Measurements from ENCODE around the gene LGALS3. TPM values are rescaled to one million over a fixed set of nuclear protein-coding genes. Genes with fewer than 3 reads are reported as not detected.

The LGALS3 gene
- total RNA-seq, 3 donors from 2014 or later = 293 to 580 (median 571) TPM

GRCh38 chr14:55190906-55191202, 61.8 kb downstream of the LGALS3 start:
- Histone ChIP-seq H3K9me3 (no peaks in the 10 kb centered on the region), H3K27ac (no peak overlapping the region), H3K27me3 (no peaks in the 10 kb centered on the region), H3K36me3 (no peaks in the 10 kb centered on the region), H3K4me3 (peak overlapping the region; percentile 47 to 69 (median 60)), H3K4me1 (peaks cover 0 to 3% of the 10 kb centered on the region in 2 donors)
- TF ChIP-seq POLR2AphosphoS5 (IDR thresholded peaks at IDR 0.05) (no peak), CTCF (IDR thresholded peaks at IDR 0.05) (no peak), POLR2A (IDR thresholded peaks at IDR 0.05) (no peak)
- no peak for DNase-seq (ENCODE audit: low spot score in 2 of 2)
- intact Hi-C loops (cut with DNase I; ENCODE audit: low total_unique reads) = no loop called here

- Histone ChIP-seq H3K4me1 (peaks cover 0 to 3% of the 10 kb centered on the region in 2 donors), H3K36me3 (no peaks in the 10 kb centered on the region), H3K27ac (peak within 1 kb of the TSS in 1 of 2 donors; percentile 82), H3K4me3 (peak within 1 kb of the TSS; percentile 47 to 69 (median 60)), H3K27me3 (no peaks in the 10 kb centered on the region), H3K9me3 (no peaks in the 10 kb centered on the region)
- intact Hi-C loops (cut with DNase I; ENCODE audit: low total_unique reads) = no loop called here
- TF ChIP-seq POLR2AphosphoS5 (IDR thresholded peaks at IDR 0.05) (peak; percentile 11 to 66 (median 34)), CTCF (IDR thresholded peaks at IDR 0.05) (no peak), POLR2A (IDR thresholded peaks at IDR 0.05) (no peak)
- DNase-seq (ENCODE audit: low spot score in 2 of 2) = peak; percentile 87 to 94
These were observed 62.4 kb downstream of the LGALS3 start, which contains the start of gene DLGAP5 for GRCh38 chr14:55191203-55192053. Gene DLGAP5, minus strand, starts transcription at chr14:55191585. Its CDS starts 2,406 bp downstream, at chr14:55189179.

GRCh38 chr14:55192054-55192621, 63.1 kb downstream of the LGALS3 start:
- peaks cover 0 to 3% of the 10 kb centered on the region in 2 donors for H3K4me1 ChIP-seq
- intact Hi-C loops (cut with DNase I; ENCODE audit: low total_unique reads) = no loop called here
- H3K27me3 ChIP-seq = no peaks in the 10 kb centered on the region
- peak overlapping the region in 1 of 2 donors; percentile 82 for H3K27ac ChIP-seq
- peak overlapping the region; percentile 47 to 69 (median 60) for H3K4me3 ChIP-seq
- DNase-seq (ENCODE audit: low spot score in 2 of 2) = no peak
- H3K36me3 ChIP-seq = no peaks in the 10 kb centered on the region
- no peak for TF ChIP-seq POLR2AphosphoS5 (IDR thresholded peaks at IDR 0.05)
- H3K9me3 ChIP-seq = no peaks in the 10 kb centered on the region

- Histone ChIP-seq H3K4me3 (no peak overlapping the region), H3K9me3 (no peaks in the 10 kb centered on the region), H3K36me3 (no peaks in the 10 kb centered on the region), H3K27ac (no peak overlapping the region), H3K4me1 (peaks cover 0 to 3% of the 10 kb centered on the region in 2 donors), H3K27me3 (no peaks in the 10 kb centered on the region)
- no peak for TF ChIP-seq POLR2AphosphoS5 (IDR thresholded peaks at IDR 0.05)
- no peak for TF ChIP-seq POLR2A (IDR thresholded peaks at IDR 0.05)
- TF ChIP-seq CTCF (IDR thresholded peaks at IDR 0.05) = no peak
- DNase-seq (ENCODE audit: low spot score in 2 of 2) = no peak
- intact Hi-C loops (cut with DNase I; ENCODE audit: low total_unique reads) = no loop called here
These were observed 65.8 kb downstream of the LGALS3 start for GRCh38 chr14:55194656-55195355.

Other genes with a start within 250 kb of the LGALS3 start
- gene GCH1, start 226.4 kb upstream of the LGALS3 start, total RNA-seq = 10 to 100 TPM in 2 of 3 donors, 1 to 10 TPM in 1; 3.4 to 20.1 (median 19.3) TPM
- 1 to 10 TPM; 1.8 to 3.5 (median 2.3) TPM for gene WDHD1, start 102.2 kb upstream of the LGALS3 start, total RNA-seq
- 10 to 100 TPM; 16.0 to 23.3 (median 16.3) TPM for gene SOCS4, start 102.0 kb upstream of the LGALS3 start, total RNA-seq
- gene MAPK1IP1L, start 77.6 kb upstream of the LGALS3 start, total RNA-seq = 10 to 100 TPM; 37.7 to 60.4 (median 39.4) TPM
- 1 to 10 TPM in 1 of 3 donors, under 1 TPM in 2; under 0.01 to 1.8 (median 0.15) TPM for gene DLGAP5, start 62.3 kb downstream of the LGALS3 start, total RNA-seq
- gene FBXO34, start 142.2 kb downstream of the LGALS3 start, total RNA-seq = 10 to 100 TPM; 31.8 to 56.5 (median 34.7) TPM